Activated CD8-positive, alpha-beta T cell treated with anti-CD3 and anti-CD28 coated beads for 36 hours (primary cell): ENCODE results near the gene CSK. TPM values are rescaled to one million over a fixed set of nuclear protein-coding genes. Genes with fewer than 3 reads are reported as not detected.
A peak's percentile ranks its signal among the peaks of the same experiment; 100 is the strongest.

Source experiments
- ATAC-seq: fragments of 200-7000 bp; cut with Tn5 transposase; one replicate; pipeline ENCODE4 v1.10.0; 2021; ENCODE audit warnings: mild to moderate bottlenecking, moderate library complexity
- CTCF ChIA-PET: fragments of 350-600 bp; sonication (Branson Sonifier 250); formaldehyde crosslinking; loops from one replicate; lab custom pipeline; 2021; ENCODE audit warnings: antibody characterized with exemption; lab: Charles Lee
- POLR2A ChIA-PET: fragments of 350-600 bp; sonication (Branson Sonifier 250); formaldehyde crosslinking; loops from one replicate; lab custom pipeline; 2021; ENCODE audit warnings: antibody characterized with exemption; lab: Charles Lee
- DNase-seq: peaks from one replicate; pipeline ENCODE4 v3.0.0-alpha.2; 2020
- H3K27ac Mint-ChIP-seq: one replicate; pipeline ENCODE4 v1.8.0; 2021; ENCODE audit warnings: mild to moderate bottlenecking, mixed read lengths
- H3K27me3 Mint-ChIP-seq: one replicate; pipeline ENCODE4 v1.8.0; 2021; ENCODE audit warnings: mixed read lengths
- H3K36me3 Mint-ChIP-seq: one replicate; pipeline ENCODE4 v1.8.0; 2021; ENCODE audit warnings: low read depth, mixed read lengths
- H3K4me1 Mint-ChIP-seq: one replicate; pipeline ENCODE4 v1.8.0; 2021; ENCODE audit warnings: low read depth, mixed read lengths
- H3K4me3 Mint-ChIP-seq: one replicate; pipeline ENCODE4 v1.8.0; 2021; ENCODE audit warnings: mild to moderate bottlenecking, moderate library complexity, mixed read lengths
- H3K9me3 Mint-ChIP-seq: one replicate; pipeline ENCODE4 v1.8.0; 2021; ENCODE audit warnings: mixed read lengths
- CTCF ChIP-seq: fragments of 200-600 bp; IDR thresholded peaks from one replicate; pipeline ENCODE4 v1.8.0; 2022; ENCODE audit warnings: antibody characterized with exemption, mild to moderate bottlenecking
- intact Hi-C: fragments of 100-400 bp; cut with micrococcal nuclease; formaldehyde crosslinking; loops from one replicate; pipeline ENCODE4 v1.10.0; 2022
- total RNA-seq, 2 experiments: library from RNA; stranded (reverse); gene quantifications; one replicate each; pipeline ENCODE4 v1.2.3, GENCODE V29; 2021

The CSK gene
- total RNA-seq, 2 experiments from 2014 or later: 254 to 260 TPM

- Mint-ChIP-seq H3K36me3 (peaks cover 58% of the 10 kb centered on the region), H3K27me3 (no peaks in the 10 kb centered on the region), H3K4me1 (peaks cover 86% of the 10 kb centered on the region), H3K4me3 (peak overlapping the region; percentile 98), H3K9me3 (no peaks in the 10 kb centered on the region), H3K27ac (peak overlapping the region; percentile 83)
- ATAC-seq: no peak
- ChIA-PET POLR2A (interaction anchor here (16.0 kb wide), 1 partner anchor 13 kb away, joined by 410 read pairs; the partner anchor contains the start of gene CSK), CTCF (interaction anchor here (2.3 to 30.3 kb wide), 4 partner anchors 3 to 157 kb away, joined by 9 to 1327 read pairs (median 670); partner anchors contain the start of genes CSK and ULK3)
- intact Hi-C loops: no loop called here
- TF ChIP-seq CTCF: no peak
- DNase-seq: no peak
Observed at GRCh38 chr15:74791667-74792066, 9.8 kb downstream of the CSK start.

- POLR2A ChIA-PET: interaction anchor here (0.6 to 16.0 kb wide), 5 partner anchors 12 to 161 kb away, joined by 3 to 410 read pairs (median 3); partner anchors contain the start of gene CSK
- DNase-seq: peak; percentile 24
- no peak for TF ChIP-seq CTCF
- Mint-ChIP-seq H3K27me3 (no peaks in the 10 kb centered on the region), H3K4me3 (peak overlapping the region; percentile 98), H3K36me3 (peaks cover 55% of the 10 kb centered on the region), H3K27ac (peak overlapping the region; percentile 83), H3K9me3 (no peaks in the 10 kb centered on the region), H3K4me1 (peaks cover 83% of the 10 kb centered on the region)
- intact Hi-C loops: no loop called here
- no peak for ATAC-seq
- CTCF ChIA-PET: interaction anchor here (0.9 to 30.3 kb wide), 9 partner anchors 4 to 169 kb away, joined by 3 to 1327 read pairs (median 9); partner anchors contain the start of genes CSK and ULK3
Observed at GRCh38 chr15:74792227-74793016, 10.5 kb downstream of the CSK start.

GRCh38 chr15:74793135-74794028, 11.5 kb downstream of the CSK start:
- Mint-ChIP-seq H3K4me3 (peak overlapping the region; percentile 19), H3K4me1 (peaks cover 85% of the 10 kb centered on the region), H3K9me3 (no peaks in the 10 kb centered on the region), H3K27me3 (no peaks in the 10 kb centered on the region), H3K36me3 (peaks cover 55% of the 10 kb centered on the region), H3K27ac (peak overlapping the region; percentile 83)
- DNase-seq (peak; percentile 86), ATAC-seq (peak; percentile 31)
- CTCF ChIA-PET: interaction anchor here (0.9 to 25.9 kb wide), 14 partner anchors 11 to 175 kb away, joined by 3 to 1327 read pairs (median 4); partner anchors contain the start of genes CPLX3, CSK and ULK3
- peak; percentile 58 for TF ChIP-seq CTCF
- intact Hi-C loops: no loop called here
- POLR2A ChIA-PET: interaction anchor here (0.6 to 16.0 kb wide), 6 partner anchors 11 to 162 kb away, joined by 3 to 410 read pairs (median 4); partner anchors contain the start of gene CSK

GRCh38 chr15:74794248-74794969, 12.5 kb downstream of the CSK start:
- Mint-ChIP-seq H3K4me1 (peaks cover 87% of the 10 kb centered on the region), H3K36me3 (peaks cover 59% of the 10 kb centered on the region), H3K27me3 (no peaks in the 10 kb centered on the region), H3K27ac (peak overlapping the region; percentile 90), H3K9me3 (no peaks in the 10 kb centered on the region), H3K4me3 (peak overlapping the region; percentile 11)
- ATAC-seq: no peak
- ChIA-PET POLR2A (interaction anchor here (0.7 to 16.0 kb wide), 5 partner anchors 10 to 49 kb away, joined by 3 to 410 read pairs (median 5); partner anchors contain the start of gene CSK), CTCF (interaction anchor here (0.9 to 25.9 kb wide), 10 partner anchors 17 to 176 kb away, joined by 3 to 1327 read pairs (median 4); partner anchors contain the start of genes CPLX3, CSK and ULK3)
- no peak for TF ChIP-seq CTCF
- intact Hi-C loops: no loop called here
- DNase-seq: no peak
